Stimulated activated naive CD4-positive, alpha-beta T cell (primary cell): ENCODE results near the gene NEB.
"Not testable (repeated sequence)": the region's sequence is repeated elsewhere in the genome, so short reads cannot be mapped to it uniquely, and the experiment has no call there.

Experiments
- DNase-seq, 6 experiments: peaks; one replicate each; lab custom pipeline; 2025; lab: John Stamatoyannopoulos, UW

Gene NEB

DNA sequence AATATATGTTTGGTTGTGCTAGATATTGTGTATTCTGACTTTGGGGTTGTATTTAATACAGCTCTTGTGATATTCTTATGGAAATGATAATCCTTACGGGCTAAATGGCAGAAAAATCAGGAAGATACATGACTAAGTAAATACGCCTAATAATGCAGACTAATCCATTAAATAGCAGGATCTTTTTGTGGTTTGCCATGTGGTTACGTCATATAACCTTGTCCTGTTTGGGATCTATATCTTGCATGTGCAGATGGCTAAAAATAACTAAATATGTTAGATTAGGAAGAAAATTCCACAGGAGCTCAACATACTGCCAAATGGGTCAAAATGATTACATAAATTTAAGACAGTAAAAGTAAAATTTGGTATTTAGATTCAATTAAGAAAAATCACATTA, 83.0 kb downstream of the NEB start:
- no peak for DNase-seq

DNA sequence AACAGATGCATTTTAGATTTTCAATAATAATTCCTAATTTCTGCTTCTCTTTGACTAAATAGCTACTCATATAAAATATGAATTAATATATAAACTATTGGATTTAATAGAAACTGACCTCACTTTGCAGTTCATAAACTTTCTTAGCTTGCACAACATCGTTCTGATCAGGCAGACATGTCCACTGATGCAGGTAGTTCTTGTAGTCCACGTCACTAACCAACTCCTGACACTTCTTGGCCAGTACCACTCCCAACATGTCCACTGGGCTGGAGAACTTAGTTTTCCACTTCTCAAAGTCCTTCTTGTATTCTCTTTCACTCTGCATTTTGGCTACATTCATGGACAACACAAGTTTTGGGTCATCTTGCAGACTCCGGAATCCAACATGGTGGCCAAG, 83.8 kb downstream of the NEB start:
- no peak for DNase-seq

DNA sequence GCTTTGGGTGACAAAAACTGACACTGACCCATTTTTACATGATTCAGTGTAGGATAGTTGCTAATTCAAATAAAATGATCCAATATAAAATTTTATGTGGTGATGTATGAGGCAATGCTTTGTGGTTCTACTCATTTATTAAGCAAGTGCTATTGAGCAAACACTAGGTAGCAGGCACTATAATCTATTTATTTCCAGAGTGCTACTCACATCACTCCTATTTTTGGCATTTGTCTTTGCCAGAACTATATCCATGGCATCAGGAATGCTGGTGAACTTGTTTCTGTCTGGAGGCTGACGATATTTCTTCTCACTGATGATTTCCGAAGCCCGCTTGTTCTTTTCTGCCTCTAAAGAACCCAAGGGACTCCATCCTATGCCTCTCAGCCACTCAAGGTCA, 84.3 kb downstream of the NEB start:
- DNase-seq, result no peak

DNA sequence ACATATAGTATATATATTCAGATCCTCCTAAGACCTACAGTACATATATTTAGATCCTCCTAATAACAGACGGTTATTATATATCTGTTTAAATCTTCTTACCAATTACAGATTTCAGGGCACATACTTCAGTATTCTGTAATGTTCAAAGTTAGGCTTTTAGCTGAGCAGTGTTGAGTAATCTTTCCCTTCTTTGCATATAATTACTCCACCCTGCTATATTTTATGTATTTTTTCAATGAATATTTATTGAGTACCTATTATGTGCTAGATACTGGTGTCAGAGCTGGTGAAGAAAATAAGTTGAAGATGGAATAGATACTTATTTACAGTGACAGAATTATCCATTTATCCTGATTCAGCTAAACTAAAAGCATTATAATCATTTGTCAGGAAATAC, 84.9 kb downstream of the NEB start:
- DNase-seq, result no peak

DNA sequence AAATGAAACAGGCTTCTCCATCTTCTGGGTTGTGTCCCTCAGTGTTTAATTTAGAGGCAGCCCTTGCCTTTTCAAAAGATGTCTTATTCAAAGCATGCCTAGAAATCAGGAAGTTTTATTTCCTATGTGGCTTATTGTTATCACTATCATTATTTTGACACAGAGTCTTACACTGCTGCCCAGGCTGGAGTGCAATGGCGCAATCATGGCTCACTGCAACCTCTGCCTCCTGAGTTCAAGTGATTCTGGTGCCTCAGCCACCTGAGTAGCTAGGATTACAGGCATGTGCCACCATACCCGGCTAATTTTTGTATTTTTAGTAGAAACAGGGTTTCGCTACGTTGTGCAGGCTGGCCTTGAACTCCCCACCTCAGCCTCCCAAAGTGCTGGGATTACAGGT, 87.8 kb downstream of the NEB start:
- DNase-seq, result not testable (repeated sequence)

DNA sequence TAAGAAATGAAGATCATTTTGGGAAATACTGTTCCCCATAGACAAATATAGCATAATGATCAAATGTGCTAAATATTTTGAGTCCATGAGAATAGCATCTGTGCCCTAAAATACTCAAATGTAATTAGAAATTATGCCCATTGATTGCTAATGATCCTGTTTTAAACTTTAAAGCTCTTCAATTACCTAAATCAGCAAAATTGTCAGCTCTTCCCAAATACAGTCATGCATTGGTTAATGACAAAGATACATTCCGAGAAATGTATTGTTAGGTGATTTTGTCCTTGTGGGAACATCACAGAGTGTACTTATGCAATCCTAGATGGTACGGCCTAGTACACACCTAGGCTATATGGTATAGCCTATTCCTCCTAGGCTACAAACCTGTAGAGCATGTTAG, 89.7 kb downstream of the NEB start:
- DNase-seq, result no peak

DNA sequence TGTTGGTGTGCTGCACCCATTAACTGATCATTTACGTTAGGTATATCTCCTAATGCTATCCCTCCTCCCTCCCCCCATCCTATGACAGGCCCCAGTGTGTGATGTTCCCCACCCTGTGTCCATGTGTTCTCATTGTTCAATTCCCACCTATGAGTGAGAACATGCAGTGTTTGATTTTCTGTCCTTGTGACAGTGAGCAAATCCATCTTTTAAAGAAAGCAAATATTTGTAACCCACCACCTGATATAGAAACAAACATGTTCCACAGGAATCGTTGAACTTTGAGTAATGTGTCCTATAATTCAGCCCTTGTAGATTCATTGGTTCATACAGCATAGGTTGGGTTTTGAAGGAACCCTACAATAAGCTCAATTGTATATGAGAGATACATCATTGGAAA, 92.4 kb downstream of the NEB start:
- not testable (repeated sequence) for DNase-seq

DNA sequence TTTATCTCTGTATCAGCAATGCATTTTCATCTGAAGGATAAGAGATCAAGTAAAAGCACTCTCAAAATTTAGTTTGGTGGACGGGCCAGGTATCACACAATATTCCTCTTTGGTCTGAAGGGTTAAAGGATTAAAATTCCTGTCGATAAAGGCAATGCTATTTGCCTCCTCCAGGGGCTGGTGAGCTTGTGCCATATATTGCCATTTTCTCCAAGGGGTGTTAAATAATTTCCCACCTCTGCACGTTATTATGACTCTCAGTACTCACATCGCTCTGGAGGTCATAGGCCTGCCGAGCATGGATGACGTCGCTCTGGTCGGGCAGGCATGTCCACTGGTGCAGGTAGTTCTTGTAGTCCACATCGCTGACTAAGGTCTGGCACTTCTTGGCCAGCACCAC, 94.2 kb downstream of the NEB start:
- no peak for DNase-seq

DNA sequence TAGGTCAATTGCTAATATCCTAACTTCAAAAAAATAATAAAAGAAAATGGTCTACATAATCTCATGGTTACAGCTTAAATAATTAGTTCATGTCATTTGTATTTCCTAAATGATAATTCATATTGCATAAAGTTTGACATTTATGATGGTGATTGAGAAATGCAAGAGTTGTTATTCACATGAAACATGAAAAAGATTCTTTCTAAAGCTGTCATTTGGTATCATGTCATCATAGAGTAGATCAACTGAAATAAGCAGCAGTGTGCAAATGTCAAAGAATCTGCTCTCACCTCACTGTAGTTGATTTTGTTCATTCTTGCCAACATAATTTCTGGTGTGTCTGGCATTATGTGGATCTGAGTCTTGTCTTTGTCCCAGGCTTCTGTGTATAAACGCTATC, 95.3 kb downstream of the NEB start:
- no peak for DNase-seq

DNA sequence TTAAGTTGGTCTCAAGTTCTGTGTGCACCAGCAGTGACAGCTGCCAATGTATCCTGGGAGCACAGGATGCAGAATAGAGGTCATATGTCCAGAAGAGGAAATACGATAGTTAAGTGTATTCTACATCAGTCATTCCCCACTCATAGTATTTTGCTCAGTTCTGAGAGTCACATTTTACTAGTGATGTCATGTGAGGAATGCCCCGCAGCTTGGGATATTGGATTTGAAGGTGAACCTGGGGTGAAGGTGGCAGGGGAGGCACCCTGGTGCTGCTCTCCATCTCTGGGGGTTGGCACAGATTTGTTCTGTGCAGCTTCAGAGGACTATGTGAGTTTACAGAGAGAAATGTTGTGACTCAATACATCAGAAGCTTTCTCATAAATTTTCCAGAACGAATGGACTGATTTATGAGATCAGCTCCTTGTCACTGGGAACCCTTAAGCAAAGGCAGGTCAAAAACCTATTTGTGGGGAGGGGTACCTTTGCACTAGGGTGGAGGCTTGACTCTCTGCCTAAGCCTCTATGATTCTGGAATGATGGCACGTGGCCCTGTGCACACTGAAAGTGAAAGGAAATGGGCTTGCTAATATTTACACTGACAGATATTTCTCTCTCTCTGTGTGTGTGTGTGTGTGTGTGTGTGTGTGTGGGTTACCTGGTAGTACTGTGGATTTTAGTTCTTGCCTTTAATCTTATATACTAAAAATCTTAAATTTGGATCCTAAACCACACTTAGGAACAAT, 95.9 kb downstream of the NEB start:
- DNase-seq, result peak in 3 of 6 experiments; percentile 34 to 55 (median 44)

DNA sequence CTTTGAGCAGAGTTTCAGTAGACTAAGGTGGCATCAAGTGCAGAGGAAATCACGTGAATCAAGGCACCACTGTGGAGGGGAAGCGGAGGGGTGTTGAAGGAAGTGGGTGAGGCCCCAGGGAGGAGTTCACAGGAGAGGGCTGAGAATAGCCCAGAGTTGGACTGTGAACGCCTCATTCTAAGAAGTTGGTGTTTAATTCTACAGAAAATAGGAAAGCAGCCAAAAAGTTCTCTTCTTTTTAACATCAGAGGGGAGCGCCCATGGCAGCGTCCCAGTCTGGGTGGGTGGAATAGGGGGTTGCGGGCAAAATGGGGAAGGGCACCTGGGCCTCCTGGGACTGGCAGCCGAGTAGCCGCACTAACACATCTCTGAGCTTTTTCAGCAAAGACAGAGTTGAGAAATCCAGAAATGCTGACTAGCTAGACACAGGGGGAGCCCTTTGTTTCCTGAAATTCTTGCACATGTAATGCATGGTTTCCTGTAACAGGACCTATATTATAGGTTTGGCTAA, 97.0 kb downstream of the NEB start:
- DNase-seq, result peak; percentile 3 to 68 (median 38)

DNA sequence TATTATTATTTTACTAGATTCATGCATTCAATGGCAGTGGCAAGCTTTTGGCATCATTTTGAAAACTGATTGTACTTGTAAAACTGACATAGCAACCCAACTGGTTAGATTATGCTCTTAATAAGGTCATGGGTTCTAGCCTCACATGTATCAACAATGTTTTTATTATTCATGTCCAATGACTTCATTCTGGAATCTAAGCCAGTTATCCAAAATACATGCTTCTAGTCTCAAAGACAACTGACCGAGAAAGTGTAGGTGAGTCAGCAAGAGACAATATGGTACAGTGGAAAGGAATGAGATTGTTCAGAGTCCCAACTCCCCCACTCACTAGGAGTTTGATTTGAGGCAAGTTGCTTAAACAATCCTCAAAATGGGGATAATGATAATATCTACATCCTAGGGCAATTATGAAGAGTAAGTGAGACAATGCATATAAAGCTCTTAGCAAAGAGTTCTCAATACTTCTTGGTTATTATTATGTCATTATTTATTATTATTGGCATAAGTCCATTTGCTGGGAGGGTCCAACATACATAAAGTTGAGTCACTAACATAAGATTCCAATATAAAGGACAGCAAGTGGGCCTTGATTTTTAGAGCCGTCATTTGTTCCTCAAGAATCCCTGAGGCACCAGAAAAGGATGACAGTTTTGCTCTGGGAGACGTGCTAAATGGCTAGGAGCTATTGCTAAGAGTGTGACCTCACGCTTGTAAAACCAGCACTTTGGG, 99.4 kb downstream of the NEB start:
- DNase-seq, result no peak

DNA sequence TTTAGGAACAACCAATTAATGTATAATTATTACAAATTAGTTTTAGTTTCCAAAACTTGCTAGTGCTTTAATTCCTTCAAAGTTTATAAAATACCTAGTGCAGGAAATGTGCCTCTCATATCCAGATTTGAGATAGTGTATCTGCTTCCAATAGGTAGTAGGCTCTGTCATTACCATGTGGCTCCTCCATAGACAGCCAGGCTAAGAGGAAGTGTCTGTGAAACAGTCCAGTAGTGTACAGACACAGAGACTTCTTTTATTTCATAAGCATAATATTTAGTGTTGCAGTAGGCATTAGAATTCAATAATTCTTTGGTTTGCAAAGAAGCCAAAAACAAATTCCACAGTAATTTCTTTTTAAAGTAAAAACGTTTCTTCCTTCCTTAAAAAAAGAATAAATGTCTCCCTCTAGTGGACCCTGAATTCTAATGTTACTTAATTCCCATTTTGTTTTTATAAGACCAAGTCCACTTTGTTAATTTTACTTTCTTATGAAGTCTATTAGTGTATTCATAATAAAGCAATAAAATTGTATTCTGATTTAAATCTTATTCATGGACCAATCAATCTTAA, 101.2 kb downstream of the NEB start:
- no peak for DNase-seq

DNA sequence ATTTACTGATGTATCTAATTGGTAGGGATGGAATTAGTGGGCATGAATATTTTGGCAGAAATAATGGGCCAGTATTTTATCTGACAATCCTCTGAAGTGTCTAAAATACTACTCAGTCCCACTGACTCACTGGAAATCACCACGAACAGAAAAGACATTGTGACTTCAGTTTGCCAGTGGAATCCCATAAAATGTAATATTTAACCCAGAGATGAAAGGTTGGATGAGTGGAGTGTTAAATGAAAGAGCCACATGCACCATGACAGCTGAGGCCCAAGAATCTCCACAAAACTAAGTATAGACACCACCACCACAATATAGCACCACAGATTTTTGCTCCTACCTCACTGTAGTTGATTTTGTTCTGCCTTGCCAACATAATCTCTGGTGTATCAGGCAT, 103.9 kb downstream of the NEB start:
- no peak for DNase-seq

DNA sequence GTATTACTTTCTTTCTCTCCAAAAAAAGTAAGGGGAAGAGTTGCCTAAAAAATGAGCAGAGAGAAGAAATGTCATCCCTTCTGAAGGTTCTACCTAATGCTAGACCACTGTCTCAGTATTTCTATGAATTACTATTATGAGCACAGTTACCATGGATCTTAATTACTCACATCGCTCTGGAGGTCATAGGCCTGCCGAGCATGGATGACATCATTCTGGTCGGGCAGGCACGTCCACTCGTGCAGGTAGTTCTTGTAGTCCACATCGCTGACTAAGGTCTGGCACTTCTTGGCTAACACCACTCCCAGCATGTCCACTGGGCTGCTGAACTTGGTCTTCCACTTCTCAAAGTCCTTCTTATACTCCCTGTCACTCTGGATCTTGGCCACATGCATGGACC, 106.9 kb downstream of the NEB start:
- DNase-seq, result no peak

DNA sequence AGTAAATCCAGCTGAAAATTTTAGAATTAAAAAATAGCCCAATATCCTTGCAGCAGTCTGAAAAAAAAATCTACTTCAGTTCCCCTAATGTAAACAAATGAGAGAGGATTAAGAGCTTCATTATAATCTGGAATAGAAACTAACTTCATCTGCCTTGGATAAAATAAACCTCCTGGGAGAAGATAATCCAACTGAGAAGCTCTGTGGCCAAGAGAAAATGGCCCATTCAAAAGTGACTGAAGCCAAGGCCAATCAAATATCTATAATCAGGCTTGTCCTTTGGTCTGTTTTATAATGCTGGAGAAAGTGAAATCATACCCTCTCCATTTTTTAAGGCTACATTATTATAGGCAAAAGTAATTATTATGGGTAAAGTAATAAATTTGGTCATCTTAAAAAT, 110.0 kb downstream of the NEB start:
- DNase-seq, result no peak

DNA sequence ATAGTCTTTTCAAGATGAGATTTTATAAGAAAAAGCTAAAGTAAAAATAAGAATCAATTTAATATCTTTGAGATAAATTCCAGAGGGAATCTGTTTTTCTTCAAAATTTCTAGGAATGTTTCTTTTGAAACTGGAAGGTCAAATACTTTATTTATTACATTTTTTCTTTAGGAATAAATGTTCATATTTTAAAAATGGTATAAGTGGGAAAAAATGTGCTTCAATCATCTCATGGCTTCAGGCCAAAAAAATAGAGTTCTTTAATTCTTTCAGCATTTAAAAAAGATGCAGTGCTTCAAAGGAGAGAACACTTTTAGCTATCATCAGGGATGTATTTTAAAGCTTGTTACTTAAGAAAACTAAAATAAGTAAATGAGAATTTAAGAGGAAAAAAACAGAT, 110.6 kb downstream of the NEB start:
- DNase-seq, result no peak

DNA sequence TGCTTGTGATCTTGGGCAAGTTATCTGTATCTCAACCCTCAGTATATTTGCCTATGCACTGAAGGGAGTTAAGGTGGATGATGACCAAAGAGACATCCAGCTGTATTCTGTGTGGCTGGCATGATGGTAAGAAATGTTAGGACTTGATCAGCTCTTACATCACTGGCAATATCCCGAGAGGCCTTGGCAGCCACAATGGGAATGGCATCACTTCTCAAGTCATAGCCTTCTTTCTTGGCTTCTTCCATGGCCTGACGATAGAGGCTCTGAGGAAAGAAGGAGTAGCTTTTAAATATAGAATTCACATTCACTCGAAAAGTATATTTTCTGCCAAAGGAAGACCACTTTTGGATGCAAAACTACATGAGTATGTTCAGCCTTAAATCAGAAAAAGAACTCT, 113.5 kb downstream of the NEB start:
- no peak for DNase-seq

DNA sequence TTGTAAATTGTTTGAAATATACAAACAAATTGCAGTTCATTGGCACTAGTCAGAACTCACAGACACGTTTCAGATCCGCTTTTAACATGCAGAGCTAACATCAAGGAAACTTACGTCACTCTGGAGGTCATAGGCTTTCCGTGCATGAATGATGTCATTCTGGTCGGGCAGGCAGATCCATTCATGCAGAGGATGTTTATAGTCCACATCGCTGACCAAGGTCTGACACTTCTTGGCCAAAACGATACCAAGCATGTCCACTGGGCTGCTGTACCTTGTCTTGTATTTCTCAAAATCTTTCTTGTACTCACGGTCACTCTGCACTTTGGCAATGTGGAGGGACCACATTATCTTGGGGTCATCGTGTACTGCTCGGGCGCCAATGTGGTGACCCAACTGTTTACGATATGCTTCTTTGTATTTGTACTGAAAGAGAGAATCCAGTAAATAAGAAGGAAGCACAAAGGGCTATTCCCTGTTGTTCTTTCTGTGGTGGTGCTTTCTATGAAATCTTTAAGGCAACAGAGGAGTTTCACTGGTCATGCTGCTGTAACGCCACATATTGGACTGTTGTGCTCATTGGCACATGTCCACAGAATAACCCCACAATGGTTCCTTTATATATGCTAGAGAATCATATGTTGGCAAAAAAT, 114.8 kb downstream of the NEB start:
- DNase-seq, result no peak

DNA sequence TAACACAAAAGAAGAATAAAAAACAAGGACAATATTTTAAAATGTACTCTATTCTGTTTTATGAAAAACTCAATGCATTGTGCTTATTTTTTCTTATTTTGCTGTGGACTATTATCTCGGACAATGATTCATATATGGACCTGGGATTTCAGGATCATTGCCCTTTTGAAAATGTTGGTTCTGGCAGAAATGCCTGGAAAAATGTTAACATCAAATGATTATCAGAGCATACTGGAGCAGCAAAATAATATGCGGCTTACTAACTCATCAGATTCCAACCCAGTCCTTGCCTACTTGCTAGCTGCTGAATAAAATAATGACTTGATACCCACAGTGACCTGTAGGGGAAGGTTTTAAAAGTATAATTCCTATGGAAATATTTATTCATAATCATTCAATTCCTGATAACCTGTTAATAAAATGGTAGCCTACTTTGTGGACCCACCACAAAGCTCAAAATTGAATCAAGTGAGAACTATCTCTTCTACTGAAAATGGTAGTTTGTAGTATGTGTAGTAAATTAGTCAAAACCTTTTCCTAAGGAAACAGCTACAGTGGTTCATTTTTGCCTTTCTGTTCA, 117.4 kb downstream of the NEB start:
- no peak for DNase-seq

DNA sequence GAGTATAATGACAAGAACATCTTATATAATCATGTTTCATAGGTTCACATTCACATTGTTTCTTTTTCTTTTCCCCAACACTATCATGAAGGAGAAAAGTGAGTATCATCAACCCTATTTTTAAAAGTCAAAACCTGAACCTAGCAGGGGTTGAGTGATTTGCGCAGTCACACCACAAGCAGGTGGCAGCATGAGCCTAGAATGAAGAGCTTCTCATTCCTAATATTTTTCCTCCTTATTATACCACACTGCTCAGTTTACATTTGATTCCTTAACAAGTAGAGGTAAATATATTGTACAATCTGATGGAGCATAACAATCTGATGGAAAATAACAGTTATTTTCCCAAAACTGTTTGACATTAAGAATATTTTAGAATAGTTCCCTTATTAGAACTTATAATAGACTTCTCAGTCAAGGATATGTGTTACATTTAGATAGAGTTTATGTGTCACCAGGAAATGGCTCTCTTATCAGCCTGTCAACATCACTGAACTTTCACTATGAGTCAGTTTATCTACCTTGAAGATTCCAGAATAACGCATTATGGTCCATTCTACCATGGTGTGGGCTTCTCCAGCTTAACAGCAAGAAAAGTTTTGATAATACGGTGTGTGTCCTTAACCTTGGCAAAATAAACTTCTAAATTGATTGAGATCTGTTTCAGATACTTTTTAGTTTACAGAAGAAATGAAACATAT, 119.5 kb downstream of the NEB start:
- DNase-seq, result no peak

DNA sequence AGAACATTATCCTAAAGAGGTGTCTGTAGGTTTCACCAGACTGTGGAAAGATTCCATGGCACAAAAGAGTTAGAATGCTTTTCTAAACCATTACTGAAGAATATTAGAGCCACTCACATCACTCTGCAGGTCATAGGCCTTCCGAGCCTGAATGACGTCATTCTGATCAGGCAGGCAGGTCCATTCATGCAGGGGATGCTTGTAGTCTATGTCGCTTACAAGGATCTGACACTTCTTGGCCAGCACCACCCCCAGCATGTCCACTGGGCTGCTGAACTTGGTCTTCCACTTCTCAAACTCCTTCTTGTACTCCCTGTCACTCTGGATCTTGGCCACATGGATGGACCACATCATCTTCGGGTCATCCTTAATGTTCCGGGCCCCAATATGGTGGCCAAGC, 120.1 kb downstream of the NEB start:
- DNase-seq, result no peak
